Dendritic cell treated with granulocyte-macrophage colony-stimulating factor and Interleukin-4, amounts not matched to agents 40 ng/mL and 50 ng/mL, for 4 days (primary cell): ENCODE measurements around the gene FBXO5.
A peak's percentile ranks its signal among the peaks of the same experiment; 100 is the strongest.
"Not testable (repeated sequence)": the region's sequence is repeated elsewhere in the genome, so short reads cannot be mapped to it uniquely, and the experiment has no call there.

Experiments
- H3K27ac Mint-ChIP-seq: one replicate; pipeline ENCODE4 v1.8.0; 2022; ENCODE audit warnings: mild to moderate bottlenecking, mixed read lengths
- H3K27me3 Mint-ChIP-seq: one replicate; pipeline ENCODE4 v1.8.0; 2022; ENCODE audit warnings: mild to moderate bottlenecking, mixed read lengths
- H3K36me3 Mint-ChIP-seq: one replicate; pipeline ENCODE4 v1.8.0; 2022; ENCODE audit warnings: low read depth, mixed read lengths
- H3K4me1 Mint-ChIP-seq: one replicate; pipeline ENCODE4 v1.8.0; 2022; ENCODE audit warnings: low read depth, mixed read lengths
- H3K4me3 Mint-ChIP-seq: one replicate; pipeline ENCODE4 v1.8.0; 2022; ENCODE audit warnings: mild to moderate bottlenecking, moderate library complexity, mixed read lengths
- H3K9me3 Mint-ChIP-seq: one replicate; pipeline ENCODE4 v1.8.0; 2022; ENCODE audit warnings: mixed read lengths
- intact Hi-C: fragments of 100-400 bp; cut with micrococcal nuclease; formaldehyde crosslinking; loops from one replicate; pipeline ENCODE4 v1.15.0; 2022

Gene FBXO5

GRCh38 chr6:152981989-152982903, 595 bp downstream of the FBXO5 start:
- intact Hi-C loops = no loop called here
- H3K4me3 Mint-ChIP-seq = peak overlapping the region; percentile 86
- no peaks in the 10 kb centered on the region for H3K9me3 Mint-ChIP-seq
- peaks cover 23% of the 10 kb centered on the region for H3K36me3 Mint-ChIP-seq
- no peak overlapping the region for H3K27ac Mint-ChIP-seq
- no peaks in the 10 kb centered on the region for H3K27me3 Mint-ChIP-seq
- peaks cover 33% of the 10 kb centered on the region for H3K4me1 Mint-ChIP-seq

- intact Hi-C loops = no loop called here
- Mint-ChIP-seq H3K4me1 (peaks cover 38% of the 10 kb centered on the region), H3K27ac (no peak overlapping the region), H3K9me3 (no peaks in the 10 kb centered on the region), H3K4me3 (no peak overlapping the region), H3K36me3 (peaks cover 13% of the 10 kb centered on the region), H3K27me3 (no peaks in the 10 kb centered on the region)
These were observed 1.6 kb downstream of the FBXO5 start for GRCh38 chr6:152981219-152981618.

GRCh38 chr6:152980656-152981055, 2.2 kb downstream of the FBXO5 start:
- Mint-ChIP-seq H3K27ac (no peak overlapping the region), H3K4me1 (peaks cover 42% of the 10 kb centered on the region), H3K9me3 (no peaks in the 10 kb centered on the region), H3K36me3 (peaks cover 9% of the 10 kb centered on the region), H3K4me3 (no peak overlapping the region), H3K27me3 (no peaks in the 10 kb centered on the region)
- intact Hi-C loops = no loop called here

- intact Hi-C loops = no loop called here
- Mint-ChIP-seq H3K27ac (no peak overlapping the region), H3K36me3 (peaks cover 14% of the 10 kb centered on the region), H3K4me1 (peaks cover 42% of the 10 kb centered on the region), H3K9me3 (no peaks in the 10 kb centered on the region), H3K4me3 (no peak overlapping the region), H3K27me3 (no peaks in the 10 kb centered on the region)
These were observed 3.7 kb downstream of the FBXO5 start for GRCh38 chr6:152979116-152979515.

- Mint-ChIP-seq H3K4me3 (no peak overlapping the region), H3K9me3 (no peaks in the 10 kb centered on the region), H3K27ac (no peak overlapping the region), H3K36me3 (peaks cover 6% of the 10 kb centered on the region), H3K27me3 (no peaks in the 10 kb centered on the region), H3K4me1 (peaks cover 42% of the 10 kb centered on the region)
- intact Hi-C loops = no loop called here
These were observed 4.8 kb downstream of the FBXO5 start for GRCh38 chr6:152978058-152978457.

- H3K9me3 Mint-ChIP-seq = no peaks in the 10 kb centered on the region
- no peaks in the 10 kb centered on the region for H3K27me3 Mint-ChIP-seq
- H3K4me3 Mint-ChIP-seq = no peak overlapping the region
- no peak overlapping the region for H3K27ac Mint-ChIP-seq
- intact Hi-C loops = no loop called here
- peaks cover 42% of the 10 kb centered on the region for H3K4me1 Mint-ChIP-seq
- H3K36me3 Mint-ChIP-seq = peaks cover 10% of the 10 kb centered on the region
These were observed 5.3 kb downstream of the FBXO5 start for GRCh38 chr6:152977556-152977955.

- no peaks in the 10 kb centered on the region for H3K27me3 Mint-ChIP-seq
- intact Hi-C loops = no loop called here
- no peaks in the 10 kb centered on the region for H3K9me3 Mint-ChIP-seq
- H3K27ac Mint-ChIP-seq = no peak overlapping the region
- H3K36me3 Mint-ChIP-seq = peaks cover 18% of the 10 kb centered on the region
- peaks cover 36% of the 10 kb centered on the region for H3K4me1 Mint-ChIP-seq
- no peak overlapping the region for H3K4me3 Mint-ChIP-seq
These were observed 6.1 kb downstream of the FBXO5 start for GRCh38 chr6:152976749-152977148.

GRCh38 chr6:152975204-152975915, 7.5 kb downstream of the FBXO5 start:
- H3K4me1 Mint-ChIP-seq = peaks cover 26% of the 10 kb centered on the region
- intact Hi-C loops = no loop called here

GRCh38 chr6:152973916-152974315, 8.9 kb downstream of the FBXO5 start:
- intact Hi-C loops = no loop called here
- Mint-ChIP-seq H3K4me3 (no peak overlapping the region), H3K27ac (no peak overlapping the region), H3K27me3 (no peaks in the 10 kb centered on the region), H3K4me1 (peaks cover 22% of the 10 kb centered on the region), H3K36me3 (peaks cover 43% of the 10 kb centered on the region), H3K9me3 (peaks cover 8% of the 10 kb centered on the region)

More at GRCh38 chr6:152975204-152975915, 7.5 kb downstream of the FBXO5 start:
- H3K27me3 Mint-ChIP-seq = no peaks in the 10 kb centered on the region
- H3K4me3 Mint-ChIP-seq = peak overlapping the region; percentile 52
- H3K27ac Mint-ChIP-seq = peak overlapping the region; percentile 72
- peaks cover 32% of the 10 kb centered on the region for H3K36me3 Mint-ChIP-seq
- no peaks in the 10 kb centered on the region for H3K9me3 Mint-ChIP-seq

GRCh38 chr6:152969688-152970418, 13.0 kb downstream of the FBXO5 start:
- H3K36me3 Mint-ChIP-seq = peaks cover 39% of the 10 kb centered on the region
- no peak overlapping the region for H3K27ac Mint-ChIP-seq
- H3K27me3 Mint-ChIP-seq = no peaks in the 10 kb centered on the region
- peaks cover 32% of the 10 kb centered on the region for H3K9me3 Mint-ChIP-seq
- intact Hi-C loops = no loop called here
- no peak overlapping the region for H3K4me3 Mint-ChIP-seq
- H3K4me1 Mint-ChIP-seq = peaks cover 1% of the 10 kb centered on the region

GRCh38 chr6:152966168-152966894, 16.5 kb downstream of the FBXO5 start:
- Mint-ChIP-seq H3K9me3 (peaks cover 32% of the 10 kb centered on the region), H3K36me3 (peaks cover 21% of the 10 kb centered on the region)
- H3K4me3 Mint-ChIP-seq, intact Hi-C loops, H3K27me3 Mint-ChIP-seq, H3K4me1 Mint-ChIP-seq, H3K27ac Mint-ChIP-seq: not testable (repeated sequence)

- intact Hi-C loops = no loop called here
- Mint-ChIP-seq H3K4me1 (no peaks in the 10 kb centered on the region), H3K27me3 (no peaks in the 10 kb centered on the region), H3K36me3 (no peaks in the 10 kb centered on the region), H3K27ac (no peak overlapping the region), H3K4me3 (no peak overlapping the region), H3K9me3 (no peaks in the 10 kb centered on the region)
These were observed 23.5 kb downstream of the FBXO5 start for GRCh38 chr6:152959333-152959732.

GRCh38 chr6:152957796-152958195, 25.0 kb downstream of the FBXO5 start:
- no peaks in the 10 kb centered on the region for H3K36me3 Mint-ChIP-seq
- no peak overlapping the region for H3K4me3 Mint-ChIP-seq
- H3K27ac Mint-ChIP-seq = no peak overlapping the region
- H3K27me3 Mint-ChIP-seq = no peaks in the 10 kb centered on the region
- H3K9me3 Mint-ChIP-seq = no peaks in the 10 kb centered on the region
- intact Hi-C loops = no loop called here
- H3K4me1 Mint-ChIP-seq = no peaks in the 10 kb centered on the region
